NCI-H526 (cell line): ENCODE measurements around the gene TGFBR2.
"Not testable (repeated sequence)": the region's sequence is repeated elsewhere in the genome, so short reads cannot be mapped to it uniquely, and the experiment has no call there.

ENCODE experiments used
- DNase-seq, 2 experiments: peaks; one replicate each; lab custom pipeline; 2025; lab: John Stamatoyannopoulos, UW

The TGFBR2 gene

GRCh38 chr3:30619318-30619717 is 12.9 kb downstream of the TGFBR2 start:
- no peak for DNase-seq

- no peak for DNase-seq
These were observed 14.3 kb downstream of the TGFBR2 start for GRCh38 chr3:30620402-30621360.

- DNase-seq, result no peak
These were observed 15.2 kb downstream of the TGFBR2 start for GRCh38 chr3:30621576-30621975.

GRCh38 chr3:30622047-30622545 is 15.7 kb downstream of the TGFBR2 start:
- DNase-seq, result no peak

- no peak for DNase-seq
These were observed 16.4 kb downstream of the TGFBR2 start for GRCh38 chr3:30622790-30623189.

GRCh38 chr3:30623351-30623750 is 16.9 kb downstream of the TGFBR2 start:
- no peak for DNase-seq

GRCh38 chr3:30624480-30624879 is 18.1 kb downstream of the TGFBR2 start:
- DNase-seq, result not testable (repeated sequence)

GRCh38 chr3:30625541-30626438 is 19.4 kb downstream of the TGFBR2 start:
- no peak for DNase-seq

GRCh38 chr3:30626443-30627180 is 20.2 kb downstream of the TGFBR2 start:
- no peak for DNase-seq

GRCh38 chr3:30628205-30628900 is 22.0 kb downstream of the TGFBR2 start:
- peak in 1 of 2 experiments; percentile 15 for DNase-seq

GRCh38 chr3:30628901-30629590 is 22.6 kb downstream of the TGFBR2 start:
- DNase-seq, result no peak

GRCh38 chr3:30629746-30630145 is 23.3 kb downstream of the TGFBR2 start:
- DNase-seq, result no peak

GRCh38 chr3:30630238-30631030 is 24.0 kb downstream of the TGFBR2 start:
- no peak for DNase-seq

- DNase-seq, result no peak
These were observed 25.0 kb downstream of the TGFBR2 start for GRCh38 chr3:30631243-30631904.

GRCh38 chr3:30632065-30632464 is 25.7 kb downstream of the TGFBR2 start:
- DNase-seq, result no peak

- DNase-seq, result no peak
These were observed 26.1 kb downstream of the TGFBR2 start for GRCh38 chr3:30632521-30632920.

- no peak for DNase-seq
These were observed 27.3 kb downstream of the TGFBR2 start for GRCh38 chr3:30633718-30634117.

- no peak for DNase-seq
These were observed 28.6 kb downstream of the TGFBR2 start for GRCh38 chr3:30634761-30635735.
